Measurements from ENCODE around the gene KCNK10. TPM values are rescaled to one million over a fixed set of nuclear protein-coding genes. Genes with fewer than 3 reads are reported as not detected.

KCNK10 gene
- total RNA-seq, 1 donor from 2014 or later, result not detected

- no peaks in the 10 kb centered on the region for H3K9me3 Mint-ChIP-seq
- no peaks in the 10 kb centered on the region for H3K4me1 Mint-ChIP-seq
- DNase-seq, result no peak
- H3K36me3 Mint-ChIP-seq (ENCODE audit: low read depth), result no peaks in the 10 kb centered on the region
- intact Hi-C loops (cut with micrococcal nuclease), result no loop called here
- no peak overlapping the region for H3K4me3 Mint-ChIP-seq
- no peak overlapping the region for H3K27ac Mint-ChIP-seq
- H3K27me3 Mint-ChIP-seq, result no peaks in the 10 kb centered on the region
These were observed 17.3 kb downstream of the KCNK10 start for GRCh38 chr14:88305528-88306322.

DNA sequence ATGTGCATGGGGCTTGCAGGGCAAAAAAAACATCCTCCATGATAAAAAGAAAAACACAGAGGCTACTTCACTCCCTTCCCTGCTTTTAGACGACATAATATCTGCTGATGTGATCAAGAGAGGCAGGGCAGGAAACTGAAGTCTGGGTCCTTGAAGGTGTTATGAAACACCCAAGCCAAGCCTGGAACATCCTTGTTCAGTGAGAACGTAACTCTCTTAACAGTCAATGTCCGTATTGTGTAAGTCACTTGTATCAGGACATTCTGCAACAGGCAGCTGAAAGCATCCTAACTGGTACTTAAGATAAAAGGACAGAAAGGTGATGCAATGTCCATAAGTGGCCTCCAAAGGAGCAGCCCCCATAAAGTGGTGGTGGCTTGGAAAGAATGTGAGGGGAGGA lies 20.0 kb downstream of the KCNK10 start:
- intact Hi-C loops (cut with micrococcal nuclease), result no loop called here
- Mint-ChIP-seq H3K9me3 (no peaks in the 10 kb centered on the region), H3K27me3 (peaks cover 4% of the 10 kb centered on the region), H3K27ac (no peak overlapping the region), H3K4me1 (no peaks in the 10 kb centered on the region), H3K4me3 (no peak overlapping the region), H3K36me3 (ENCODE audit: low read depth) (no peaks in the 10 kb centered on the region)
- no peak for DNase-seq

GRCh38 chr14:88301381-88301780 lies 21.7 kb downstream of the KCNK10 start:
- H3K27me3 Mint-ChIP-seq, result peaks cover 4% of the 10 kb centered on the region
- no peak for DNase-seq
- H3K4me3 Mint-ChIP-seq, result no peak overlapping the region
- no peaks in the 10 kb centered on the region for H3K4me1 Mint-ChIP-seq
- H3K9me3 Mint-ChIP-seq, result no peaks in the 10 kb centered on the region
- H3K27ac Mint-ChIP-seq, result no peak overlapping the region
- H3K36me3 Mint-ChIP-seq (ENCODE audit: low read depth), result no peaks in the 10 kb centered on the region
- intact Hi-C loops (cut with micrococcal nuclease), result no loop called here

GRCh38 chr14:88300817-88301216 lies 22.3 kb downstream of the KCNK10 start:
- intact Hi-C loops (cut with micrococcal nuclease), result no loop called here
- no peaks in the 10 kb centered on the region for H3K9me3 Mint-ChIP-seq
- no peak for DNase-seq
- H3K27ac Mint-ChIP-seq, result no peak overlapping the region
- H3K4me3 Mint-ChIP-seq, result no peak overlapping the region
- H3K36me3 Mint-ChIP-seq (ENCODE audit: low read depth), result no peaks in the 10 kb centered on the region
- H3K27me3 Mint-ChIP-seq, result peaks cover 4% of the 10 kb centered on the region
- no peaks in the 10 kb centered on the region for H3K4me1 Mint-ChIP-seq

DNA sequence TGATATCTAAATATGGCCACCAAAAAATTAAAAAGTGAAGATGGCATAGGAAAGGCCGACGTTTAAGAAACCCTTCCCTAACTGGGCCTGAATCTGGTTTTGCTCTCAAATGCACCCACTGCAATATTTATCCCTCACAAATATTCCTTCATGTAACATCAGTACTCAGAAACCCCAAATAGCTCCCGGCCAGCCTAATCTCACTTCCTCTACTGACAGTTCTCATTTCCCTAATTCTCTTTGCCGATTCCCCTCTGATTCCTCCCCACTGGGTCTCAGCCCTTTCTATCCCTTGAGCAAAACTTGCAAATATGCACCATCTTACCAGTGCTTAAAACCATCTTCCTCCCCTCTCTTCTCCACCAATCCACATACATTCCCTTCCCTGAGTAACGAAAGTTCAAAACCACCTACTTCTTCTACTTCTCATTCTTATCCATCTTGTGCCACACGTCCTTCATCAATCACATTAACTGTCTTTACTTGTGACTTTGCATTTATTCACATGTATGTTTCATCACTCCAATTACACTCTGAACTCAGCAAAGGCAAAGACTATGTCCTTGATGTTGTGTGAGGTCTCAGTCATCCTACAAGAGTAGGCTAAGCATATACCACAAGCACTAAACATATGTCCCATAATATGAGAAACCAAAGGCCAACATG lies 23.1 kb downstream of the KCNK10 start:
- H3K36me3 Mint-ChIP-seq (ENCODE audit: low read depth), result no peaks in the 10 kb centered on the region
- intact Hi-C loops (cut with micrococcal nuclease), result no loop called here
- no peaks in the 10 kb centered on the region for H3K4me1 Mint-ChIP-seq
- H3K27me3 Mint-ChIP-seq, result peaks cover 4% of the 10 kb centered on the region
- H3K9me3 Mint-ChIP-seq, result no peaks in the 10 kb centered on the region
- H3K27ac Mint-ChIP-seq, result no peak overlapping the region
- no peak for DNase-seq
- H3K4me3 Mint-ChIP-seq, result no peak overlapping the region

GRCh38 chr14:88297306-88297705 lies 25.8 kb downstream of the KCNK10 start:
- DNase-seq, result no peak
- no peaks in the 10 kb centered on the region for H3K4me1 Mint-ChIP-seq
- H3K4me3 Mint-ChIP-seq, result no peak overlapping the region
- H3K27me3 Mint-ChIP-seq, result peaks cover 5% of the 10 kb centered on the region
- no peaks in the 10 kb centered on the region for H3K9me3 Mint-ChIP-seq
- intact Hi-C loops (cut with micrococcal nuclease), result no loop called here
- H3K36me3 Mint-ChIP-seq (ENCODE audit: low read depth), result no peaks in the 10 kb centered on the region
- H3K27ac Mint-ChIP-seq, result no peak overlapping the region

- Mint-ChIP-seq H3K4me1 (no peaks in the 10 kb centered on the region), H3K4me3 (no peak overlapping the region), H3K27ac (no peak overlapping the region), H3K27me3 (peaks cover 5% of the 10 kb centered on the region), H3K36me3 (ENCODE audit: low read depth) (no peaks in the 10 kb centered on the region), H3K9me3 (no peaks in the 10 kb centered on the region)
- no peak for DNase-seq
- intact Hi-C loops (cut with micrococcal nuclease), result no loop called here
These were observed 26.7 kb downstream of the KCNK10 start for GRCh38 chr14:88296351-88296750.

- no peak for DNase-seq
- Mint-ChIP-seq H3K9me3 (no peaks in the 10 kb centered on the region), H3K4me1 (no peaks in the 10 kb centered on the region), H3K4me3 (no peak overlapping the region), H3K27me3 (peaks cover 3% of the 10 kb centered on the region), H3K36me3 (ENCODE audit: low read depth) (no peaks in the 10 kb centered on the region), H3K27ac (no peak overlapping the region)
- intact Hi-C loops (cut with micrococcal nuclease), result no loop called here
These were observed 33.1 kb downstream of the KCNK10 start for GRCh38 chr14:88289996-88290395.

- Mint-ChIP-seq H3K36me3 (ENCODE audit: low read depth) (no peaks in the 10 kb centered on the region), H3K4me1 (no peaks in the 10 kb centered on the region), H3K9me3 (no peaks in the 10 kb centered on the region), H3K27ac (no peak overlapping the region), H3K27me3 (peaks cover 3% of the 10 kb centered on the region), H3K4me3 (no peak overlapping the region)
- intact Hi-C loops (cut with micrococcal nuclease), result no loop called here
- DNase-seq, result no peak
These were observed 33.8 kb downstream of the KCNK10 start for GRCh38 chr14:88289234-88289633.

GRCh38 chr14:88286309-88286708 lies 36.8 kb downstream of the KCNK10 start:
- no peaks in the 10 kb centered on the region for H3K4me1 Mint-ChIP-seq
- DNase-seq, result no peak
- no peaks in the 10 kb centered on the region for H3K9me3 Mint-ChIP-seq
- intact Hi-C loops (cut with micrococcal nuclease), result no loop called here
- H3K27me3 Mint-ChIP-seq, result peaks cover 2% of the 10 kb centered on the region
- no peak overlapping the region for H3K27ac Mint-ChIP-seq
- H3K4me3 Mint-ChIP-seq, result no peak overlapping the region
- H3K36me3 Mint-ChIP-seq (ENCODE audit: low read depth), result no peaks in the 10 kb centered on the region

DNA sequence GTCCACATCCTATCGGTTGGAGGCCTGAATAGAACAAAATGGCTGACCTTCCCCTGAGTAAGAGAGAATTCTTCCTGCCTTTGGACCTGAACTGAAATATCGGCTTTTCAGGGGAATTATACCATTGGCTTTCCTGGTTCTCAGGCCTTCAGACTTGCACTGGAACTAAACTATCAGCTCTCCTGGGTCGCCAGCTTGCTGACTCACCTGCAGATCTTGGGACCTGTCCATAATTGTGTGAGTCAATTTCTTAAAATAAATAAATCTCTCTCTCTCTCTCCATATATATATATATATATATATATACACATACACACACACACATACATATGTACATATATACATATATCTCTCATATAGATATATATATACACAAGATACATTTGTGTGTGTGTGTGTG lies 41.6 kb downstream of the KCNK10 start:
- Mint-ChIP-seq H3K4me1 (no peaks in the 10 kb centered on the region), H3K36me3 (ENCODE audit: low read depth) (no peaks in the 10 kb centered on the region), H3K9me3 (no peaks in the 10 kb centered on the region), H3K27ac (no peak overlapping the region), H3K4me3 (no peak overlapping the region), H3K27me3 (peaks cover 2% of the 10 kb centered on the region)
- no peak for DNase-seq
- intact Hi-C loops (cut with micrococcal nuclease), result no loop called here

DNA sequence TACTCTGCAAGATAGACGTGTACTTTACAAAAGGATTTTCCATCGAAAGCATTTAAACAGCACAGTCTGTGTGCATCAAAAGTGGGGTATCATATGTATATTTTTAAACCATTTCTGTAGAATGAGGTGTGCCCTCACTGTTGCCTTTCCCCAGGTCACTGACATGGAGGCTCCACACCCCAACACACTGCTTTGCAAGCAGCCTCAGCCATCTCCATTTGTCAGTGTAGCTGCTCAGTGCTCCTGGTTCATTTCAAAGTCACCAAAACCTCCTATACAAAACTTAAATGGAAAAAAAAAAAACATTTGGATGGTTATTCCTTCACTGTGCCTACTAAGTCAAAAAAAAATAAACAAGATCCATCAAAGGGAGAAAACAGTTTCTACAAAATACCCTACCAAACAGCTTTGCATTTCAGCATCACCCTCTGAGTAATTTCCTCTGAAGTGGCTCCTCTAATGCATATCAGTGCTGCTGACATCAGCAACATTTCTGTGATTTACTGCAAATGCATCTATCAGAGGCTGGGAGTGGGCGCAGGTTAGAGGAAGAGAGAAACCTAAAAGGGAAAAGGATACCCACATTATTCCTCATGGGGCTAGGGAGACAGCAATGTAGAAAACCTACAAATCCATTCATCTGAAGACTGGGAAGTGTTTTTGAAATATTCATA lies 46.0 kb downstream of the KCNK10 start:
- H3K36me3 Mint-ChIP-seq (ENCODE audit: low read depth), result no peaks in the 10 kb centered on the region
- DNase-seq, result no peak
- H3K4me3 Mint-ChIP-seq, result no peak overlapping the region
- intact Hi-C loops (cut with micrococcal nuclease), result no loop called here
- no peaks in the 10 kb centered on the region for H3K9me3 Mint-ChIP-seq
- H3K27me3 Mint-ChIP-seq, result peaks cover 2% of the 10 kb centered on the region
- no peak overlapping the region for H3K27ac Mint-ChIP-seq
- H3K4me1 Mint-ChIP-seq, result no peaks in the 10 kb centered on the region

DNA sequence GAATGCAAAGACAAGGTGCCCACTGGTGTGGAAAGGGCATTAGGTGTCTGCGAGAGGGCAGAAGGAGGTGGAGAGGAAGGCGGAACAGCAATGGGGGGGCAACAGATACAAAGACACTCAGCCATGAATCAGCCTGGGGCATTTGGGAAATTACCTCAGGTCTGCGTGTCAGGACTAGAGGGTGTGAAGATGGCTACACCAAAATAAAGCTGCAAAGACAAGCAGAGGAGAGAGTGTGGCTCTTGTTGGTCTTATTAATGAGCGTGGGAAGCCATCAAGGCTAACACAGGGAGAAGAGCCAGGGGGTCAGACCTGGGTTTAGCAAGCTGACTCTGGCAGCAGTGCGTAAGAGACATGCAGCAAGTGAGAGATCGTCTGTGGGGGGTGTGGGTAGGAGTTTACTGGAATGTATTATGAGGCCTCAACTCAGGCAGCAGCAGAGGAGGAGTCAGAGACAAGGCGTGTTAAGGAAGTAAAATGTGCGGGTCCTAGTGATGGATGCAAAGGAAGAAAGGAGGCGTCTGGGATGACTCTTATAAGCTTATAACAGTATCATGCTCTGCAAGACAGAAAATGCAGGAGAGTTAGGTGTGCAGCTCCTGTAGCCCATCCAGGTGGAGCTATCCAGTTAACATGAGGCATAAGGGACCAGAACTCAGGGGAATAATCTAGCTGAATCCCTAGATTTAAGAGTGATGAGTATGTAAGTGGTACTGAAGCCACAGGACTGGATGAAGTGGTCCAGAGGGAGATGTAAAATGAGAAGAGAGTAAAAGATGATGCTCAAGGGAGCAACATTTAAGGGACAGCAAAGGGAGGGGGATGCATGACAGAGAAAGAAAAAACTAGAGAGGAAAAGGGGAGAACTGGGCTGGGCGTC lies 50.4 kb downstream of the KCNK10 start:
- Mint-ChIP-seq H3K27me3 (peaks cover 2% of the 10 kb centered on the region), H3K27ac (no peak overlapping the region), H3K4me3 (no peak overlapping the region), H3K9me3 (no peaks in the 10 kb centered on the region), H3K36me3 (ENCODE audit: low read depth) (no peaks in the 10 kb centered on the region), H3K4me1 (no peaks in the 10 kb centered on the region)
- intact Hi-C loops (cut with micrococcal nuclease), result no loop called here
- DNase-seq, result no peak
